Measurements from ENCODE around the gene LTB. TPM values are rescaled to one million over a fixed set of nuclear protein-coding genes. Genes with fewer than 3 reads are reported as not detected.
A peak's percentile ranks its signal among the peaks of the same experiment; 100 is the strongest.

LTB gene
- total and polyA plus RNA-seq, 2 of the 13 experiments (the other 11 are each of a cell fraction or from before 2014, with no cell fraction given), result 0.09 to 0.22 TPM

- ChIA-PET CTCF (ENCODE audit: low intra/inter-chr PET ratio, low total read pairs) (no interaction called here), POLR2A (no interaction called here)
- no peaks in the 10 kb centered on the region for H4K20me1 ChIP-seq (ENCODE audit: insufficient read depth, low read length)
- H3K36me3 ChIP-seq (replicated peaks in 1 of 2; ENCODE audit: control insufficient read depth in 1 of 2, insufficient read depth in 2 of 2, low read length in 2 of 2), result no peaks in the 10 kb centered on the region
- H2AFZ ChIP-seq (ENCODE audit: low read length), result no peak overlapping the region
- H3K9ac ChIP-seq (ENCODE audit: insufficient read depth, low read depth, low read length), result no peak overlapping the region
- H3K27ac ChIP-seq (ENCODE audit: extremely low read length, insufficient read depth, low read length), result no peak overlapping the region
- 38% methylated on average over 2 of the region's 2 CpGs for WGBS (ENCODE audit: low lambda C conversion rate)
- BruUV-seq (replicated peaks), result no TSS peak
- DNase-seq (ENCODE audit: low spot score), result peak; percentile 50
- H3K79me2 ChIP-seq (ENCODE audit: insufficient read depth, low read length), result no peaks in the 10 kb centered on the region
- peaks cover 11 to 56% of the 10 kb centered on the region in 2 experiments for H3K27me3 ChIP-seq (ENCODE audit: control insufficient read depth in 1 of 2, insufficient read depth in 2 of 2, low read length in 2 of 2)
- intact Hi-C loops (cut with micrococcal nuclease; ENCODE audit: unreplicated experiment) (loop anchor here (5.0 kb wide), 1 partner anchor 1138 kb away; no protein-coding TSS in a partner anchor), in situ Hi-C loops (cut with HindIII; ENCODE audit: extremely low pct_ligation_motif_present, low pct_unique_long_range_greater_than_20kb) (loop anchor here (5.0 kb wide), 1 partner anchor 93 kb away; no protein-coding TSS in a partner anchor)
- FAIRE-seq, result peak; percentile 60
- no peak for ATAC-seq
- H3K4me3 ChIP-seq (replicated peaks in 1 of 3; ENCODE audit: insufficient read depth in 1 of 3, low read depth in 2 of 3, low read length in 3 of 3), result no peak overlapping the region
- H3K4me1 ChIP-seq (ENCODE audit: insufficient read depth, low read length), result peaks cover 20% of the 10 kb centered on the region
- no peak overlapping the region for H3K4me2 ChIP-seq (ENCODE audit: low read depth, low read length)
- no peaks in the 10 kb centered on the region for H3K9me3 ChIP-seq (ENCODE audit: low read length)
- TF ChIP-seq ZNF484 (CRISPR knock-in tag; IDR thresholded peaks at IDR 0.05; ENCODE audit: borderline replicate concordance, low read depth) (no peak), XRCC5 (optimal IDR thresholded peaks at IDR 0.05; ENCODE audit: low read length) (peak; percentile 42), CTCF (CRISPR knock-in tag; IDR thresholded peaks at IDR 0.05) (peak; percentile 69), HOMEZ (CRISPR knock-in tag; IDR thresholded peaks at IDR 0.05; ENCODE audit: low read depth) (no peak), ZNF746 (CRISPR knock-in tag; IDR thresholded peaks at IDR 0.05) (no peak), ZNF737 (CRISPR knock-in tag; IDR thresholded peaks at IDR 0.05; ENCODE audit: borderline replicate concordance) (no peak), SUZ12 (IDR thresholded peaks at IDR 0.05; ENCODE audit: low read depth, low read length) (no peak), ZNF660 (CRISPR knock-in tag; IDR thresholded peaks at IDR 0.05; ENCODE audit: borderline replicate concordance, low read depth) (no peak), ZNF639 (CRISPR knock-in tag; conservative IDR thresholded peaks at IDR 0.05) (no peak), KLF11 (CRISPR knock-in tag; IDR thresholded peaks at IDR 0.05) (no peak), MTF1 (CRISPR knock-in tag; IDR thresholded peaks at IDR 0.05) (no peak), BCL6 (CRISPR knock-in tag; IDR thresholded peaks at IDR 0.05) (no peak), GPBP1L1 (CRISPR knock-in tag; IDR thresholded peaks at IDR 0.05) (no peak), MXD3 (CRISPR knock-in tag; IDR thresholded peaks at IDR 0.05) (no peak), SMC3 (IDR thresholded peaks at IDR 0.05; ENCODE audit: low read length) (peak; percentile 15; the same call in 1 of the 2 replicates), ONECUT2 (CRISPR knock-in tag; IDR thresholded peaks at IDR 0.05) (no peak), ZFP36 (IDR thresholded peaks at IDR 0.05; ENCODE audit: borderline replicate concordance, low read depth, low read length, partially characterized antibody) (peak; percentile 86), EP300 (IDR thresholded peaks at IDR 0.05; ENCODE audit: low read depth in 2 of 2, low read length in 2 of 2) (no peak), EP300 (CRISPR knock-in tag; IDR thresholded peaks at IDR 0.05; ENCODE audit: borderline replicate concordance) (no peak), ZNF713 (CRISPR knock-in tag; IDR thresholded peaks at IDR 0.05) (no peak), ZMYM3 (CRISPR knock-in tag; IDR thresholded peaks at IDR 0.05) (peak; percentile 45; the same call in 1 of the 2 replicates)
These were observed 3.3 kb upstream of the LTB start for GRCh38 chr6:31585491-31585890.
